GM12878 (cell line): ENCODE data around the gene RRP15.

ENCODE experiments used
- EZH2 ChIP-seq: IDR thresholded peaks from 2 replicates; pipeline ENCODE4 v1.6.1; 2012; ENCODE audit warnings: low read depth, mild to moderate bottlenecking, control low read depth, inconsistent platforms, low read length, borderline replicate concordance; ENCODE audit not compliant: control insufficient read depth
- POLR2A ChIP-seq: IDR thresholded peaks from 2 replicates; pipeline ENCODE4 v1.6.1; 2011; ENCODE audit warnings: low read depth, mild to moderate bottlenecking, low read length
- POLR2AphosphoS5 ChIP-seq: IDR thresholded peaks from 2 replicates; pipeline ENCODE4 v1.6.1; 2011; ENCODE audit warnings: mild to moderate bottlenecking, low read length, inconsistent platforms
- RELB ChIP-seq: fragments of 450-650 bp; IDR thresholded peaks from 2 replicates; pipeline ENCODE4 v1.6.1; 2017; ENCODE audit warnings: low read depth, mild to moderate bottlenecking, moderate library complexity
- SIN3A ChIP-seq: IDR thresholded peaks from 2 replicates; pipeline ENCODE4 v1.6.1; 2012; ENCODE audit warnings: low read depth, low read length, improper control_type of control experiment
- SMAD1 ChIP-seq: fragments of 450-650 bp; IDR thresholded peaks from 2 replicates; pipeline ENCODE4 v1.6.1; 2018; ENCODE audit warnings: mild to moderate bottlenecking, low read depth; ENCODE audit not compliant: partially characterized antibody
- TARDBP ChIP-seq: IDR thresholded peaks from 2 replicates; pipeline ENCODE4 v1.6.1; 2016; ENCODE audit warnings: borderline replicate concordance

GRCh38 chr1:218345673-218346390 lies 60.7 kb downstream of the RRP15 start:
- TF ChIP-seq POLR2AphosphoS5 = no peak
- TF ChIP-seq EZH2 = no peak
- no peak for TF ChIP-seq POLR2A
- no peak for TF ChIP-seq TARDBP
- no peak for TF ChIP-seq SMAD1
- TF ChIP-seq SIN3A = no peak
- TF ChIP-seq RELB = no peak
